Kidney (tissue), 14 donors: Measurements from ENCODE around the gene CASQ2. TPM values are rescaled to one million over a fixed set of nuclear protein-coding genes. Genes with fewer than 3 reads are reported as not detected.

Experiments
- DNase-seq, 5 donors: peaks; one replicate each; pipeline ENCODE4 v3.0.0-alpha.2; 2013 to 2020
- FAIRE-seq: peaks from 2 replicates; lab custom pipeline; 2012; peaks lifted over from hg19 to GRCh38; lab: Jason Lieb, UNC
- H3K27ac ChIP-seq, 2 donors: one replicate each; pipeline ENCODE4 v1.7.0; 2013; ENCODE audit warnings: low read depth in 2 of 2, low read length in 2 of 2, inconsistent platforms in 1 of 2
- H3K27me3 ChIP-seq: one replicate; pipeline ENCODE4 v1.7.1; 2013; ENCODE audit warnings: low read length, inconsistent platforms; ENCODE audit not compliant: control insufficient read depth, insufficient read depth
- H3K36me3 ChIP-seq, 3 donors: one replicate each; pipeline versions ENCODE4 v1.7.0 to v1.7.1; 2013; ENCODE audit warnings: low read length in 3 of 3, control low read depth in 1 of 3, inconsistent platforms in 1 of 3; ENCODE audit not compliant: insufficient read depth in 3 of 3, control insufficient read depth in 2 of 3
- H3K4me1 ChIP-seq, 3 donors: one replicate each; pipeline versions ENCODE4 v1.7.0 to v1.7.1; 2013; ENCODE audit warnings: low read length in 3 of 3, inconsistent platforms in 1 of 3, low read depth in 1 of 3; ENCODE audit not compliant: control insufficient read depth in 2 of 3, insufficient read depth in 2 of 3
- H3K4me3 ChIP-seq, 3 donors: one replicate each; pipeline versions ENCODE4 v1.7.0 to v1.8.1; 2013; ENCODE audit warnings: low read length in 3 of 3, control low read depth in 1 of 3, inconsistent platforms in 1 of 3
- H3K9ac ChIP-seq, 3 donors: one replicate each; pipeline versions ENCODE4 v1.7.0 to v1.7.1; 2013; ENCODE audit warnings: low read length in 3 of 3, control low read depth in 1 of 3, inconsistent platforms in 1 of 3
- H3K9me3 ChIP-seq, 3 donors: one replicate each; pipeline versions ENCODE4 v1.7.0 to v1.7.1; 2013; ENCODE audit warnings: low read length in 3 of 3, control low read depth in 1 of 3, inconsistent platforms in 1 of 3; ENCODE audit not compliant: control insufficient read depth in 2 of 3, insufficient read depth in 1 of 3
- CTCF ChIP-seq: IDR thresholded peaks from 3 replicates; pipeline ENCODE4 v1.5.1; 2012; ENCODE audit warnings: mild to moderate bottlenecking, moderate library complexity, borderline replicate concordance; ENCODE audit not compliant: insufficient read depth; ENCODE audit errors: extremely low read depth
- intact Hi-C: fragments of 100-400 bp; cut with DNase I; formaldehyde crosslinking; loops from one replicate; pipeline ENCODE4 v1.11.1; 2022
- polyA plus RNA-seq: library from polyadenylated mRNA; stranded (reverse); fragments of 350-450 nt; fragmentation: Illumina TruSeq; extraction: RNeasy Lipid Tissue Mini Kit (QIAGEN cat#74804); gene quantifications from one replicate; pipeline ENCODE4 v1.2.3, GENCODE V29; 2014; ENCODE audit warnings: low read depth, low replicate concordance; ENCODE audit not compliant: insufficient read depth
- total RNA-seq: library from RNA; stranded (reverse); fragmentation: NEBNext Ultra II Directional; extraction: Animal tissue kit (Norgen Biotek cat#: 25700); gene quantifications from one replicate; pipeline ENCODE4 v1.2.1, GENCODE V29; 2021
- donor health status: control.
- donor health status: control.
- donor health status: control.
- donor health status: control.
- donor health status: control.
- donor health status: DM: yes; HTN: yes; CAD: no.
- donor health status: Normal renal cell carcinoma (clear cell type).

CASQ2 gene
- total and polyA plus RNA-seq, 2 donors from 2014 or later: 2.3 to 2.6 TPM

DNA sequence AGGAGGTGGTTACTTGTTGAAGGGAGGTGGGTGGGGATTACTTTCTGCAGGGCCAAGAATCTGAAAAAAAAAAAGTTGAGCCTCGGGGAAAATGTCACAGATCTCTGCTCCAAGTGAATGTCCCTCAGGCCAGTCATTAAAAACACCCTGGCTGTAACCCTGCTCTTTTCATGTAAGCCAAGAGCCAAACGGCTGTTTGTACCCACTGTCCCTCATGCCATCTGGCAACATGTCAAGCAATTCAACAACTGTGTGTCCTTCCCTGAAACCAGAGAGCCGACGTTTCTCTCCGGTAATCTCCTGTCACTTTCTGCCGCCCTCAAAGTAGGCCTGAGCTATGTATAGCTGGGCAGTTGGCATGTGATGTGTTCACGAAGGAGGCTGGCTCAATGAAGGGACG lies 14.7 kb downstream of the CASQ2 start:
- Histone ChIP-seq H3K9me3 (no peaks in the 10 kb centered on the region), H3K27ac (no peak overlapping the region), H3K4me3 (no peak overlapping the region), H3K36me3 (no peaks in the 10 kb centered on the region), H3K9ac (no peak overlapping the region), H3K4me1 (peaks cover 0 to 8% (median 6%) of the 10 kb centered on the region in 3 donors), H3K27me3 (no peaks in the 10 kb centered on the region)
- intact Hi-C loops: no loop called here
- DNase-seq: peak in 3 of 5 donors; percentile 31 to 75 (median 66)
- no peak for FAIRE-seq
- TF ChIP-seq CTCF: no peak

- DNase-seq (no peak), FAIRE-seq (no peak)
- Histone ChIP-seq H3K4me1 (peaks cover 0 to 8% (median 6%) of the 10 kb centered on the region in 3 donors), H3K9me3 (no peaks in the 10 kb centered on the region), H3K4me3 (no peak overlapping the region), H3K9ac (no peak overlapping the region), H3K27me3 (no peaks in the 10 kb centered on the region), H3K36me3 (no peaks in the 10 kb centered on the region), H3K27ac (no peak overlapping the region)
- intact Hi-C loops: no loop called here
- TF ChIP-seq CTCF: no peak
Measured at GRCh38 chr1:115753361-115753760, 15.2 kb downstream of the CASQ2 start.

- no peaks in the 10 kb centered on the region for H3K9me3 ChIP-seq
- TF ChIP-seq CTCF: no peak
- no peaks in the 10 kb centered on the region for H3K27me3 ChIP-seq
- no peak overlapping the region for H3K9ac ChIP-seq
- peaks cover 0 to 3% (median 2%) of the 10 kb centered on the region in 3 donors for H3K4me1 ChIP-seq
- DNase-seq (no peak), FAIRE-seq (no peak)
- no peaks in the 10 kb centered on the region for H3K36me3 ChIP-seq
- no peak overlapping the region for H3K4me3 ChIP-seq
- H3K27ac ChIP-seq: no peak overlapping the region
- intact Hi-C loops: no loop called here
Measured at GRCh38 chr1:115748401-115749150, 19.9 kb downstream of the CASQ2 start.
